ENCODE results near the gene NIBAN1. TPM values are rescaled to one million over a fixed set of nuclear protein-coding genes. Genes with fewer than 3 reads are reported as not detected.

The NIBAN1 gene
- total and polyA plus RNA-seq, 2 donors: 148 to 203 TPM

DNA sequence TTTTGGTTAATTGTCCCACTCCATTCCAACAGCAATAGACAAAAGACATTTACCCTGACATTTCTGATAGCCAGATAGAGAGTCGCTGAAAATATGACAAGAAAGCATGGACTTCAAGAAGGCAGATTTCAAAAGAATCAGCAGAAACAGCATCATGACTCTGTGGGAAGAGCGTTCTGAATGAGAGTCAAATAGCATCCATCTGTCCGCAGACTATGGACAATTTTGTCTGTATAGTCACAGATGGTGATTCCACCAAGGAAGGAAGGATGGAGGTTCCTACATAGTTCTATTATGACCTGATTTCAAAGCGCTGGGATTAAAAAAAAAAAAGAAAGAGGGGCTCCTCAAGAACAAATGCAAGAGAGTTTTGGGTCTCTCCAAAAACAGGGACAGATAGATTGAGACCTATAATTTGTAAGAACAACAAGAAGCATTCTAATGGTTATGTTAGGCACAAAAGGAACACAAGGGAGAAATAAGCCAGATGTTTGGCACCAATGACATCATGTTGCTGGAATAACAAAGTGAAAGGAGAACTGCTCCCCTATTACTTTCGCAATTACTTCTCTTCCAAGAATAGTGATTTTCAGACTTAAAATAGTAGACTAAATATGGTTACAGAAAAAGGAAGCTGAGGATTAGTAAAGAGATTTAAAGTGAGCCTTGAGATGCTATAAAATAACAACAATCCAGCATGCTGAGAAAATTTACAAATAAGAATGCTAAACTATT is 28.5 kb downstream of the NIBAN1 start:
- Histone ChIP-seq H3K36me3 (ENCODE audit: insufficient read depth) (no peaks in the 10 kb centered on the region), H3K4me3 (ENCODE audit: low read depth, low read length) (no peak overlapping the region), H3K27ac (ENCODE audit: low read depth) (peak overlapping the region; percentile 50), H3K4me1 (ENCODE audit: insufficient read depth) (no peaks in the 10 kb centered on the region)
- WGBS: 81% methylated on average over 5 of the region's 5 CpGs
- no peak for DNase-seq (ENCODE audit: extremely low spot score)

DNA sequence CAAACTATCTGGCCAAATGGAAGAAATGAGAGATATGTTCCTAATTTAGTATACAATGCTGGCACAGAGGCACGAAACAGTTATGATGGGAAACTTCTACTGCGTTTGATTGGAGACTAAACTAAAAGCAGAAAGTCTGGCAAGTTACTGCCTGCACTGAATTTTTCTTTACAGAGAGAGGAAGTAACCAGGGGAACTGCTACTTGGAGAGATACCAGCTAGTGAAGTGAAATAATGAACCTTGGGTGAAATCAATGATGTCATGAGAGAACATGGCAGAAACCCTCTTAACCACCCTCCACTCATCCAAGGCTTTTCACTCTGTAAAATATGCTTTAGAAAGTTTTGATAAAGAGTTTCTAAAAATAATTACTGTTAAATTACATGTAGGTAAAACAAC is 29.3 kb downstream of the NIBAN1 start:
- no peaks in the 10 kb centered on the region for H3K4me1 ChIP-seq (ENCODE audit: insufficient read depth)
- H3K4me3 ChIP-seq (ENCODE audit: low read depth, low read length): no peak overlapping the region
- 40% methylated on average over 2 of the region's 2 CpGs for WGBS
- no peaks in the 10 kb centered on the region for H3K36me3 ChIP-seq (ENCODE audit: insufficient read depth)
- no peak overlapping the region for H3K27ac ChIP-seq (ENCODE audit: low read depth)
- DNase-seq (ENCODE audit: extremely low spot score): no peak

DNA sequence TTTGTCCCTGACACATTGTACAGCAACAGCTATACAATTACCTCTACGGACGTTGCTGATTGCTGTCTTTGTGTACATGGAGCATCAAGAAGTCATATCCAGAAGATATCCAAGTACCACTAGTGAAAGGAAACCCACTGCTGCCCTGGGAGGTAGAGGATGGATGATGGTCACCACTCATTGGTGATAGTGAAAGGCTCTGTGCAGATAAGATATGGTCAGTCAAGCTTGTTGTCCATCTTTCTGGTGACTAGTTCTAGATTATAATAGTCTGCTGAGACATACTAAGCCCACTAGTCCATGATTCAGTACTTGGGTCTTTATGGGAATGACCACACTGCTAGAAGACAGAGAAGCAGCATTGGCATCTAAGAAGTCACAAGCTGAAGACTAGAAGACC is 30.3 kb downstream of the NIBAN1 start:
- Histone ChIP-seq H3K27ac (ENCODE audit: low read depth) (no peak overlapping the region), H3K4me3 (ENCODE audit: low read depth, low read length) (no peak overlapping the region), H3K4me1 (ENCODE audit: insufficient read depth) (no peaks in the 10 kb centered on the region), H3K36me3 (ENCODE audit: insufficient read depth) (no peaks in the 10 kb centered on the region)
- no peak for DNase-seq (ENCODE audit: extremely low spot score)
- WGBS: 96% methylated on average over 2 of the region's 2 CpGs

DNA sequence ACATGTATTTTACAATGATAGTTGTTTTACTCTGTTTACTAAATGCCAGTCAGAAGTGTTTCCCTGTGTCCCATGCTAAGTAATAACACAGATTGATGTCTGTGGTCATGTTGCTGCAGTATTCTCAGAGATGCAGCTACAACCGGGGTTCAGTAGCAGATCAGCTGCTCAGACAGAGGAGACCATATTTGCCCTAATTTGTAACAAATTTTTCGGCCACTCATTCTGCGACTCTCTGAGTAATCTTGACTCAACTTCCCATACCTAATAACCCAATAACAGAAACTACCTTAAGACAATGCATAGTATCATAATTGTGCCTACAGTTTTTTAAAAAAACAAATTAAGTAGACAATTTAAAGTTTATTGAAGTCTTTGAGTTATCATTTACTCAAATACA is 32.6 kb downstream of the NIBAN1 start:
- H3K4me3 ChIP-seq (ENCODE audit: low read depth, low read length): no peak overlapping the region
- no peak overlapping the region for H3K27ac ChIP-seq (ENCODE audit: low read depth)
- H3K36me3 ChIP-seq (ENCODE audit: insufficient read depth): no peaks in the 10 kb centered on the region
- WGBS: 96% methylated on average over 3 of the region's 3 CpGs
- no peak for DNase-seq (ENCODE audit: extremely low spot score)
- H3K4me1 ChIP-seq (ENCODE audit: insufficient read depth): no peaks in the 10 kb centered on the region

DNA sequence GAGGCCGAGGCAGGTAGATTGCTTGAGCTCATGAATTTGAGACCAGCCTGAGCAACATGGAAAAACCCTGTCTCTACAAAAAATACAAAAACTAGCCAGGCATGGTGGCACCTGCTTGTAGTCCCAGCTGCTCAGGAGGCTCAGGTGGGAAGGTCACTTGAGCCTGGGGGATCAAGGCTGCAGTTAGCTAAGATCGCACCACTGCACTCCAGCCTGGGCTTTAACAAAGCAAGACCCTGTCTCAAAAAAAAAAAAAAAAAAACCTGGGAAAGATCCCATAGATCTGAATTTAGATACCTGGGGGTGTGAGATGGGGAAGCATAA is 32.9 kb downstream of the NIBAN1 start:
- Histone ChIP-seq H3K4me3 (ENCODE audit: low read depth, low read length) (no peak overlapping the region), H3K27ac (ENCODE audit: low read depth) (no peak overlapping the region), H3K36me3 (ENCODE audit: insufficient read depth) (no peaks in the 10 kb centered on the region), H3K4me1 (ENCODE audit: insufficient read depth) (no peaks in the 10 kb centered on the region)
- 98% methylated on average over 2 of the region's 2 CpGs for WGBS
- DNase-seq (ENCODE audit: extremely low spot score): no peak

DNA sequence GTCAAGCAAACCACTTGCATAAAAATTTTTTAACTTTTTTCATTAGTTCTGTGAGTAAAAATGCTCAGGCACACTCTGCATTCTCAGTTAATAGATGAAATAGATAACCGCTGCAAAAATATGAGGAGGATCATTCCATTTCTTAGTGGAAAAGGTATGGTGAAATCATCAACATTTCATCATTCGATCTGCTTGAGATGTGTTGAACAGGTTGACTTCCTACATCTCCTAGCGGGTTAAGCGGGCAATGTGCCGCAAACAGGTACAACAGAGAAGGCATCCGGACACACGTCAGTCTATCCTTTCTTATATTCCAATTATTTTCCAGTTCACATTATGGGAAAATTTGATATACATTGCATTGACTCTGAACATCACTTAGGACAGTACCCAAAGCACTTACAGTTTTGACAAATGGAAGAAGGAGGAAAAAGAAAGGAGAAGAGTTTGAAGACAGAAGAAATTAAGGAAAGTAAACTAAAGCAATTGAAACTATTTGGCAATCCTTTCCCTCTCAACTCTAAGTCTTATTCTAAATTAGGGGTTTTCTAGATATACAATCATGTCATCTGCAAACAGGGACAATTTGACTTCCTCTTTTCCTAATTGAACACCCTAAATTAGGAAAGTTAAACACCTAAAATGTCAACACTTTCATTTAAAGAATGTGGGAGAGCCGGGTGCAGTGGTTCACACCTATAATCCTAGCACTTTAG is 33.5 kb downstream of the NIBAN1 start:
- Histone ChIP-seq H3K4me1 (ENCODE audit: insufficient read depth) (no peaks in the 10 kb centered on the region), H3K27ac (ENCODE audit: low read depth) (no peak overlapping the region), H3K36me3 (ENCODE audit: insufficient read depth) (no peaks in the 10 kb centered on the region), H3K4me3 (ENCODE audit: low read depth, low read length) (no peak overlapping the region)
- 96% methylated on average over 8 of the region's 8 CpGs for WGBS
- DNase-seq (ENCODE audit: extremely low spot score): no peak

DNA sequence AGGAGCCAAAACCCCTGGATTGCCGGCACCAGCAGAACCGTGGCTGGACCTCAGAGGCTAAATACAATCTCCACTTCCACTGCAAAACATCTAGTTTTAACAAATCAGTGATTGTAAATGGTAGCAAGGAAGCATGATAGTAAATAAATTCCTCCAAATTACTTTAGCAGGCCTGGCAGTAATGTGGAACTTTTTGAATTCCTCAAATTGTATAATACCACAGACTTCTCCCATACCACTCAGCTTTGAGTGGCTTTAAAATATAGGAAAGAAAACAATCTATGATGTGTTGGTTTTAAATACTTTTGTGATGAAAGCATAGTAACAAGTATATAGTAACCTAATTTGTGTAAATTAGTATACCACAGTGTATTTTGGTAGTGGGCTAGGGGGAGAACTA is 34.1 kb downstream of the NIBAN1 start:
- Histone ChIP-seq H3K4me3 (ENCODE audit: low read depth, low read length) (no peak overlapping the region), H3K4me1 (ENCODE audit: insufficient read depth) (no peaks in the 10 kb centered on the region), H3K36me3 (ENCODE audit: insufficient read depth) (no peaks in the 10 kb centered on the region), H3K27ac (ENCODE audit: low read depth) (no peak overlapping the region)
- no peak for DNase-seq (ENCODE audit: extremely low spot score)
- 85% methylated on average over 2 of the region's 2 CpGs for WGBS

DNA sequence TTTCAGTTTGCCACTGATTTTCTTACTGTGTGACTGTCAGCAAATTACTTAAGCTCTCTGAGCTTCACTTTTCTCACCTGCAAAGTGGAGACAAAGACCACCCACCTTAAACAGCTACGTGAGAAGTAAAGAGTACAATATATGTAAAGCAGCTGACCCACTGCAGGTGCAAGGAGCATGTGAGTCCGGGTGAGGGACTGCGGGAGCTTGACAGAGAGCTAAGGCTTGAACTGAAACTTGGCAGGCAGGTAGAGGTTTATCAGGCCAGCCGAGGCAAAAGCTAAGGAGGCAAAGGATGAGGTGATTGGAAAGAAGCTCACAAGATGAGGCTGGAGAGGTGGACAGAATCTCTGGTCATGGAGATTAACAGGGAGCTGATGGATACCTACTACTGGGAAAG is 36.6 kb downstream of the NIBAN1 start:
- 67% methylated on average over 4 of the region's 4 CpGs for WGBS
- Histone ChIP-seq H3K27ac (ENCODE audit: low read depth) (no peak overlapping the region), H3K4me3 (ENCODE audit: low read depth, low read length) (no peak overlapping the region), H3K36me3 (ENCODE audit: insufficient read depth) (no peaks in the 10 kb centered on the region), H3K4me1 (ENCODE audit: insufficient read depth) (no peaks in the 10 kb centered on the region)
- no peak for DNase-seq (ENCODE audit: extremely low spot score)

DNA sequence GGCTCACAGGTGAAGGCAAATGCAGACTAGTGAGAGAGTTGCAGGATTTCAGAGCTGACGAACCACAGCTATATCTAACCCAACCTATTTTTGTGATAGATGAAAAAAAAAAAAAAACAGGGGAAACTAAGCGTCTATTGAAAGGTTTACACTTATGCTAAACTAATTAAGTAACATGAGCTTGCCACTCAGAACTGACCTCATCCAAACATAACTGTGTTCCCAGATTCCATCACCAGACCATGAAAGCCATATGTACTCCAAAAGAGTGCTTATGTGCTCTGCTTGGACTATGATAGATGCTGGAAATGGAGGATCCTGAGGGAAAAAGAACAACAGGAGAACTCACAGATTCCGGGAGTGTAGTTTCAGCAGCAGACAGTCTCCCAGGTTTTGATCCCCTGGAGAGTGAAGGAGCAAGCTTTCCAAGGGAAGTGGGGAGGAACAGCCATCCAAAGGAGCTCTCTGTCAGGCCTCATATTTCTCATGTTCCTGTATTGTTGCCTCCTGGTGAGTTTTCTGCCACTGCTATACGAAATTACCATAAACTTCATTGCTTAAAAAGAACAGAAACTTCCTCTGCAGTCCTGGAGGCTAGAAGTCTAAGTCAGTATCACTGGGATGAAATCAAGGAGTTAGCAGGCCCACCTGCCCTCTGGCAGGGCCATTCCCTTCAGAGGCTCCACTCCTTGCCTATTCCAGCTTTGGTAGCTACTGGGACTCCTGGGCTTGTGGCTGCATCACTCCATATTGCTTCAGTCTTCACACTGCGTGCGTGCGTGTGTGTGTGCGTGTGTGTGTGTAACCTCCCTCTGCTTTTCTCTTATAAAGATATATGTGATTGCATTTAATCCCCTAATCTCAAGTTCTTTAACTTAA is 38.1 kb downstream of the NIBAN1 start:
- H3K4me3 ChIP-seq (ENCODE audit: low read depth, low read length): no peak overlapping the region
- H3K27ac ChIP-seq (ENCODE audit: low read depth): no peak overlapping the region
- WGBS: 89% methylated on average over 8 of the region's 8 CpGs
- DNase-seq (ENCODE audit: extremely low spot score): no peak
- H3K4me1 ChIP-seq (ENCODE audit: insufficient read depth): no peaks in the 10 kb centered on the region
- no peaks in the 10 kb centered on the region for H3K36me3 ChIP-seq (ENCODE audit: insufficient read depth)

DNA sequence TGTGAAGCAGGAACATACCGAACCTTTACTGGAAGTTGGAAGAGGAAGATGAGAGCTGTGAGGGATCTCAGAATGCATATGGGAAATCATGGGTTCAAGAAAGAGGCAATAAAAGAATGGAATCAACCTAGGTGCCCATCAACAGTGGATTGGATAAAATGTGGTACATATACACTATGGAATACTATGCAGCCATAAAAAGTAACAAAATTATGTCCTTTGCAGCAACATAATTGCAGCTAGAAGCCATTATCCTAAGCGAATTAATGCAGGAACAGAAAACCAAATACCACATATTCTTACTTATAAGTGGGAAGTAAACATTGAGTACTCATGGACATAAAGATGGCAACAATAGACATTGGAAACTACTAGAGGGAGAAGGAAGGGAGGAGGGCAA is 40.4 kb downstream of the NIBAN1 start:
- H3K4me1 ChIP-seq (ENCODE audit: insufficient read depth): no peaks in the 10 kb centered on the region
- no peak overlapping the region for H3K4me3 ChIP-seq (ENCODE audit: low read depth, low read length)
- WGBS: 96% methylated on average over 2 of the region's 2 CpGs
- DNase-seq (ENCODE audit: extremely low spot score): no peak
- no peak overlapping the region for H3K27ac ChIP-seq (ENCODE audit: low read depth)
- no peaks in the 10 kb centered on the region for H3K36me3 ChIP-seq (ENCODE audit: insufficient read depth)

DNA sequence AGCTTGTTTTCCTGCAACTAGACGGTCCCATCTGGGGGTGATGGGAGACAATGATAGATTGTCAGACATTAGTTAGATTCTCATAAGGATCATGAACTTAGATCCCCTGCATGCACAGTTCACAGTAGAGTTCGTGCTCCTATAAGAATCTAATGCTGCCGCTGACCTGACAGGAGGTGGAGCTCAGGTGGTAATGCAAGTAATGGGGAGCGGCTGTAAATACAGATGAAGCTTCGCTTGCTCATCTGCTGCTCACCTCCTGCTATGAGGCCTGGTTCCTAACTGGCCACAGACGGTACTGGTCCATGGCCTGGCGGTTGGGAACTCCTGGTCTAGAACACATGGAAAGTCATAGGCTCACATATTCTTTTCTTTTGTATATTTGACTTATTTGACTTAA is 42.0 kb downstream of the NIBAN1 start:
- H3K4me3 ChIP-seq (ENCODE audit: low read depth, low read length): no peak overlapping the region
- no peaks in the 10 kb centered on the region for H3K4me1 ChIP-seq (ENCODE audit: insufficient read depth)
- H3K27ac ChIP-seq (ENCODE audit: low read depth): no peak overlapping the region
- WGBS: 97% methylated on average over 7 of the region's 7 CpGs
- no peaks in the 10 kb centered on the region for H3K36me3 ChIP-seq (ENCODE audit: insufficient read depth)
- no peak for DNase-seq (ENCODE audit: extremely low spot score)

DNA sequence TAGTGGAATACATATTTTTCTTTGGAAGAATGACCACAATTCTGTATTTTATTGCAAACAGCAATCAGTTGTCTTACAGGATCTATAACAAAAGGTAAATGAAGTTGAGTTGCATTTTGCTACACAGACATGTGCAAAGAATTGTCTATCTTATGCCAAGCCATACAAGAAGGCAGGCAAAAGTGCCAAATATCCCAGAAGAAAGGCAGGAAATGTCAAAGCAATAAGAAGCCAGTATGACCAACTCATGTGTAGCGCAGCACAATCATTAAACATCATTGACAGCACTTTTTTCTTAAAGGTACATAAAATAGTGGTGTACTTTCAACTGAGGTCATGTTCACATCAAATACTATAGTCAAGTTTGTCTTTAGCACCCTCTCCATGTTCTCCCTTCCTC is 42.7 kb downstream of the NIBAN1 start:
- Histone ChIP-seq H3K4me3 (ENCODE audit: low read depth, low read length) (no peak overlapping the region), H3K4me1 (ENCODE audit: insufficient read depth) (no peaks in the 10 kb centered on the region), H3K36me3 (ENCODE audit: insufficient read depth) (no peaks in the 10 kb centered on the region), H3K27ac (ENCODE audit: low read depth) (no peak overlapping the region)
- 91% methylated on average over 1 of the region's 1 CpG for WGBS
- DNase-seq (ENCODE audit: extremely low spot score): no peak

DNA sequence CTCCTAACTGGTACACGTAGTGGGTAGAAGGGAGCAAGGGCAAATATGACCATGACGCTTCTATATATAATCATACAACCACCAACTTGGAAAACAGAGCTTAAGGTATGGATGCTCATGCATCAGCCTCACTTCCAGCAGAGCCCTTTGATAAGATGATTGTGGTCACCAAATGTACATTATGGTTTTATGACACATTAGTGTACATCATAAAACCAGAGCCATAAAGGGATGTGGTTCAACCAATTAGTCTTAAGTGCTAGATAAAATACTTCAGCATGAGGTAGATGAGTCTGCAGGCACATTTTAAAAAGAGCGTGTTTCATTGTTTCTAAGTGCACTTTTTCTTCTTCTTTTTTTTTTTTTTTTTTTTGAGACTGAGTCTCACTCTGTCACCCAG is 43.7 kb downstream of the NIBAN1 start:
- no peaks in the 10 kb centered on the region for H3K4me1 ChIP-seq (ENCODE audit: insufficient read depth)
- H3K27ac ChIP-seq (ENCODE audit: low read depth): no peak overlapping the region
- no peaks in the 10 kb centered on the region for H3K36me3 ChIP-seq (ENCODE audit: insufficient read depth)
- no peak for DNase-seq (ENCODE audit: extremely low spot score)
- no peak overlapping the region for H3K4me3 ChIP-seq (ENCODE audit: low read depth, low read length)
- 75% methylated on average over 3 of the region's 3 CpGs for WGBS

DNA sequence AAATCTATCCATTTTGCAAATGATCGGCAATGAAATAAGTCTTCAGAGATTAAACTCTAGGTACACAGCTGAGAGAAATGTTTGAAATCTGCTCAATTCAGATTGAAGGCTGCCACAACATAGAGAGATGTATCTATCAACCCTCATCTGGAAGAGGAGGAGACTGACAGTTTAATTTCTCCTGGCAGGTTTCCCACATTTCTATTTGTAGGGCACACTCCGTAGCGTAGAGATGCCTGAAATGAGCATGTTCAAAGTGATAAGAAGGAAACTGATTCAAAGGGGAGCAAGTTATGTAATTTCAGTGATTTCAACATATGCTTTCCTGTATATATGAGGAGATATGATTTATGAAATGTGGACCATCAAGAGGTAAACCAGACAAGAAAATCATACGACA is 44.1 kb downstream of the NIBAN1 start:
- Histone ChIP-seq H3K27ac (ENCODE audit: low read depth) (no peak overlapping the region), H3K36me3 (ENCODE audit: insufficient read depth) (no peaks in the 10 kb centered on the region), H3K4me3 (ENCODE audit: low read depth, low read length) (no peak overlapping the region), H3K4me1 (ENCODE audit: insufficient read depth) (no peaks in the 10 kb centered on the region)
- WGBS: 52% methylated on average over 4 of the region's 4 CpGs
- DNase-seq (ENCODE audit: extremely low spot score): no peak

All from urinary bladder (tissue), 4 donors.